SJCRH30 (cell line): ENCODE results near the gene CACNA1F. TPM values are rescaled to one million over a fixed set of nuclear protein-coding genes. Genes with fewer than 3 reads are reported as not detected.

Experiments
- total RNA-seq: library from RNA; depleted of rRNA; stranded (reverse); fragments of >200 nt; shearing (Covaris generic); gene quantifications from 2 replicates; pipeline ENCODE4 v1.2.3, GENCODE V29; 2014; rRNA removed

CACNA1F gene
- total RNA-seq, 1 experiment from 2014 or later: not detected

Other genes starting within 250 kb of the CACNA1F start
- 16.2 and 19.4 TPM in 2 replicates for gene GRIPAP1, start 231.1 kb downstream of the CACNA1F start, total RNA-seq
- gene TFE3, start 190.0 kb downstream of the CACNA1F start, total RNA-seq: 9.6 and 10.2 TPM in 2 replicates
- gene CCDC120, start 174.3 kb downstream of the CACNA1F start, total RNA-seq: 2.0 and 2.5 TPM in 2 replicates
- gene PRAF2, start 159.3 kb downstream of the CACNA1F start, total RNA-seq: 4.7 and 5.0 TPM in 2 replicates
- 18.0 and 18.1 TPM in 2 replicates for gene WDR45, start 153.5 kb downstream of the CACNA1F start, total RNA-seq
- 13.0 and 14.3 TPM in 2 replicates for gene GPKOW, start 109.6 kb downstream of the CACNA1F start, total RNA-seq
- gene MAGIX, start 70.6 kb downstream of the CACNA1F start, total RNA-seq: 0.53 and 1.2 TPM in 2 replicates
- gene PLP2, start 61.4 kb downstream of the CACNA1F start, total RNA-seq: 50.3 and 56.6 TPM in 2 replicates
- gene PRICKLE3, start 47.0 kb downstream of the CACNA1F start, total RNA-seq: 3.4 TPM in 2 replicates
- gene SYP, start 33.1 kb downstream of the CACNA1F start, total RNA-seq: 0.10 and 0.45 TPM in 2 replicates
- 6.6 and 6.7 TPM in 2 replicates for gene CCDC22, start 2.1 kb upstream of the CACNA1F start, total RNA-seq
- gene FOXP3, start 31.4 kb upstream of the CACNA1F start, total RNA-seq: not detected in 2 replicates
- 1.6 and 1.9 TPM in 2 replicates for gene PPP1R3F, start 36.5 kb upstream of the CACNA1F start, total RNA-seq
- gene GAGE10, start 70.3 kb upstream of the CACNA1F start, total RNA-seq: not detected in 2 replicates
- gene GAGE12J, start 88.7 kb upstream of the CACNA1F start, total RNA-seq: not detected in 2 replicates
- not detected in 2 replicates for gene GAGE13, start 98.2 kb upstream of the CACNA1F start, total RNA-seq